K562 (cell line): ENCODE results near the gene SF3B3. TPM values are rescaled to one million over a fixed set of nuclear protein-coding genes. Genes with fewer than 3 reads are reported as not detected.

Experiments used
- ATAC-seq: fragments of 200-7000 bp; cut with Tn5 transposase; 3 replicates; pipeline ENCODE4 v1.9.1; 2020; ENCODE audit warnings: moderate library complexity
- BruUV-seq: library from RNA; stranded (reverse); fragments of 400-500 nt; replicated peaks from 2 replicates; lab custom pipeline; 2021; lab: Mats Ljungman, UMichigan
- CTCF ChIA-PET: fragments of 300-600 bp; formaldehyde crosslinking; extraction: SDS; loops from one replicate; lab custom pipeline; 2021; ENCODE audit warnings: low intra/inter-chr PET ratio; lab: Yijun Ruan, JAX
- POLR2A ChIA-PET: fragments of 300-600, 350-650 bp; sonication (Branson Sonifier 250); formaldehyde crosslinking; extraction: SDS; loops from one replicate; lab custom pipeline; 2021; ENCODE audit warnings: antibody characterized with exemption, inconsistent platforms; lab: Yijun Ruan, JAX
- DNase-seq, 4 experiments: peaks; one replicate each; pipeline versions ENCODE4 v3.0.0 to v3.0.0-alpha.2; 2011 to 2018; ENCODE audit warnings: low spot score in 3 of 4, mixed read lengths in 3 of 4; ENCODE audit errors: extremely low read depth in 1 of 4
- FAIRE-seq: peaks from 2 replicates; lab custom pipeline; 2011; peaks lifted over from hg19 to GRCh38; lab: Jason Lieb, UNC
- H2AFZ ChIP-seq: 2 replicates; pipeline ENCODE4 v1.6.0; 2011; ENCODE audit warnings: low read depth, low read length, control low read depth, inconsistent platforms
- H3K27ac ChIP-seq: fragments of 200-600 bp; 3 replicates; pipeline ENCODE4 v1.8.0; 2011; ENCODE audit warnings: low read depth, mild to moderate bottlenecking, control low read depth, inconsistent platforms, low read length, moderate library complexity, mixed read lengths; ENCODE audit errors: extremely low read depth
- H3K27me3 ChIP-seq, 2 experiments: fragments of 300-600 bp in 1 of 2; 2 replicates in 1 of 2; 3 replicates in 1 of 2; pipeline versions ENCODE4 v1.6.0 to v1.8.0; 2011; ENCODE audit warnings: inconsistent platforms in 2 of 2, low read length in 2 of 2, mild to moderate bottlenecking in 1 of 2, mixed read lengths in 1 of 2, moderate library complexity in 1 of 2; ENCODE audit not compliant: control insufficient read depth in 2 of 2, insufficient read depth in 2 of 2
- H3K36me3 ChIP-seq: fragments of 300-600 bp; 3 replicates; pipeline ENCODE4 v1.8.0; 2011; ENCODE audit warnings: mild to moderate bottlenecking, low read length, inconsistent platforms; ENCODE audit not compliant: control insufficient read depth, insufficient read depth
- H3K4me1 ChIP-seq, 2 experiments: fragments of 200-600 bp in 1 of 2; replicated peaks in 1 of 2; 2 replicates in 1 of 2; 3 replicates in 1 of 2; pipeline versions ENCODE4 v1.5.1 to v1.8.0; 2011; ENCODE audit warnings: inconsistent platforms in 2 of 2, low read length in 2 of 2, mild to moderate bottlenecking in 1 of 2, mixed read lengths in 1 of 2, moderate library complexity in 1 of 2; ENCODE audit not compliant: control insufficient read depth in 2 of 2, insufficient read depth in 2 of 2
- H3K4me2 ChIP-seq: 2 replicates; pipeline ENCODE4 v1.6.1; 2011; ENCODE audit warnings: low read length, control low read depth, inconsistent platforms, mixed read lengths; ENCODE audit not compliant: insufficient read depth
- H3K4me3 ChIP-seq: fragments of 200-600 bp; sonication (generic), shearing (Covaris generic); 2 replicates; pipeline ENCODE4 v1.5.1; 2016; ENCODE audit warnings: control low read depth, inconsistent platforms
- H3K79me2 ChIP-seq: fragments of 200-600 bp; 3 replicates; pipeline ENCODE4 v1.8.0; 2011; ENCODE audit warnings: low read length, inconsistent platforms; ENCODE audit not compliant: control insufficient read depth, insufficient read depth
- H3K9ac ChIP-seq, 2 experiments: 2 replicates each; pipeline versions ENCODE4 v1.6.0 to v1.6.1; 2011; ENCODE audit warnings: low read depth in 2 of 2, low read length in 2 of 2, control low read depth in 1 of 2, inconsistent platforms in 1 of 2, mild to moderate bottlenecking in 1 of 2, mixed read lengths in 1 of 2; ENCODE audit not compliant: insufficient read depth in 1 of 2
- H3K9me1 ChIP-seq: one replicate; pipeline ENCODE4 v1.6.0; 2011; ENCODE audit warnings: inconsistent platforms, mild to moderate bottlenecking, low read length, moderate library complexity; ENCODE audit not compliant: control insufficient read depth, insufficient read depth
- H3K9me3 ChIP-seq: replicated peaks from 2 replicates; pipeline ENCODE4 v1.5.1; 2011; ENCODE audit warnings: low read depth, low read length, inconsistent platforms; ENCODE audit not compliant: control insufficient read depth, insufficient read depth
- H4K20me1 ChIP-seq: replicated peaks from 2 replicates; pipeline ENCODE4 v1.6.1; 2011; ENCODE audit warnings: low read length, inconsistent platforms, mixed read lengths; ENCODE audit not compliant: control insufficient read depth, insufficient read depth
- ATF6 ChIP-seq: sonication (generic); formaldehyde crosslinking; IDR thresholded peaks from 2 replicates; pipeline ENCODE4 v1.4.0; 2020; ENCODE audit warnings: mild to moderate bottlenecking, missing genetic modification reagents
- RAD51 ChIP-seq: fragments of 450-650 bp; IDR thresholded peaks from 2 replicates; pipeline ENCODE4 v1.7.1; 2016; ENCODE audit warnings: low read depth, mild to moderate bottlenecking, borderline replicate concordance
- RCOR1 ChIP-seq, 2 experiments: IDR thresholded peaks; 2 replicates each; pipeline ENCODE4 v1.6.1; 2012; ENCODE audit warnings: low read depth in 2 of 2, low read length in 2 of 2, borderline replicate concordance in 1 of 2, improper control_type of control experiment in 1 of 2
- STAT5A ChIP-seq: IDR thresholded peaks from 2 replicates; pipeline ENCODE4 v1.6.1; 2012; ENCODE audit warnings: low read length, inconsistent platforms, borderline replicate concordance
- WGBS: fragments of 100-300 bp; shearing (Covaris generic); methylation state at CpG from one replicate; pipeline ENCODE4 v1.1.6; 2016; ENCODE audit warnings: low coverage, mixed read lengths; ENCODE audit not compliant: insufficient coverage; ENCODE audit errors: missing lambda C conversion rate; 5-methylcytosine and 5-hydroxymethylcytosine counted together
- in situ Hi-C: fragments of 300-500 bp; cut with MboI; formaldehyde crosslinking; loops from 4 replicates; pipeline ENCODE4 v1.15.0; 2018; ENCODE audit warnings: inconsistent platforms, mixed read lengths
- intact Hi-C: fragments of 100-400 bp; cut with micrococcal nuclease; formaldehyde crosslinking; loops from 2 replicates; pipeline ENCODE4 v1.14.2; 2022
- polyA plus RNA-seq, 8 experiments: library from polyadenylated mRNA; depleted of rRNA in 4 of 8; stranded (reverse) in 5 of 8; unstranded in 3 of 8; fragments of >200 nt; fragmentation: Nextera tagmentation in 2 of 8; fragmentation: Illumina TruSeq in 1 of 8; extraction: Ambion mirVana in 2 of 8; extraction: Trizol in 1 of 8; gene quantifications; 2 replicates each; pipeline versions ENCODE4 v1.2.1 to v1.2.3, GENCODE V29; 2011 to 2014; ENCODE audit warnings: inconsistent platforms in 1 of 8, missing spikeins in 1 of 8
- total RNA-seq, 7 experiments: library from RNA; depleted of rRNA in 6 of 7; stranded (reverse); fragments of >200 nt in 6 of 7; fragmentation: Illumina TruSeq in 2 of 7; extraction: Trizol in 2 of 7; gene quantifications; 2 replicates each; pipeline versions ENCODE4 v1.2.1 to v1.2.3, GENCODE V29; 2011 to 2021; ENCODE audit warnings: low replicate concordance in 1 of 7

SF3B3 gene
- total and polyA plus RNA-seq, 9 of the 15 experiments (the other 6 are each of a cell fraction or from before 2014, with no cell fraction given): 98.9 to 546 (median 221) TPM

GRCh38 chr16:70475054-70475871 lies 48.4 kb upstream of the SF3B3 start:
- BruUV-seq: no TSS peak
- Histone ChIP-seq H3K36me3 (peaks cover 37% of the 10 kb centered on the region; the same call in 2 of the 3 replicates), H3K27ac (no peak overlapping the region), H3K9ac (peak overlapping the region in 1 of 2 experiments; percentile 52; a peak in 2 of 4 replicates), H4K20me1 (peaks cover 3% of the 10 kb centered on the region; the same call in 1 of the 2 replicates), H2AFZ (no peak overlapping the region), H3K27me3 (no peaks in the 10 kb centered on the region), H3K4me2 (no peak overlapping the region), H3K4me1 (peaks cover 0 to 38% of the 10 kb centered on the region in 2 experiments; a peak in 3 of 5 replicates), H3K9me3 (no peaks in the 10 kb centered on the region), H3K79me2 (no peaks in the 10 kb centered on the region), H3K4me3 (no peak overlapping the region), H3K9me1 (no peaks in the 10 kb centered on the region)
- intact Hi-C loops: no loop called here
- in situ Hi-C loops: no loop called here
- FAIRE-seq: no peak
- POLR2A ChIA-PET: interaction anchor here (0.7 kb wide), 1 partner anchor 60 kb away, joined by 3 read pairs; no protein-coding TSS in a partner anchor
- CTCF ChIA-PET: no interaction called here
- no peak for ATAC-seq
- DNase-seq: no peak
- 86% methylated on average over 20 of the region's 24 CpGs for WGBS
- TF ChIP-seq STAT5A (no peak), RAD51 (no peak), RCOR1 (IDR thresholded peaks at IDR 0.05; ENCODE audit: borderline replicate concordance in 1 of 2, low read depth in 2 of 2, low read length in 2 of 2) (no peak), ATF6 (no peak)
- TF ChIP-seq, all 486 proteins: peak for 0
